ENCODE results near the gene XRRA1.
A peak's percentile ranks its signal among the peaks of the same experiment; 100 is the strongest.
"Not testable (repeated sequence)": the region's sequence is repeated elsewhere in the genome, so short reads cannot be mapped to it uniquely, and the experiment has no call there.

Gene XRRA1, protein sequence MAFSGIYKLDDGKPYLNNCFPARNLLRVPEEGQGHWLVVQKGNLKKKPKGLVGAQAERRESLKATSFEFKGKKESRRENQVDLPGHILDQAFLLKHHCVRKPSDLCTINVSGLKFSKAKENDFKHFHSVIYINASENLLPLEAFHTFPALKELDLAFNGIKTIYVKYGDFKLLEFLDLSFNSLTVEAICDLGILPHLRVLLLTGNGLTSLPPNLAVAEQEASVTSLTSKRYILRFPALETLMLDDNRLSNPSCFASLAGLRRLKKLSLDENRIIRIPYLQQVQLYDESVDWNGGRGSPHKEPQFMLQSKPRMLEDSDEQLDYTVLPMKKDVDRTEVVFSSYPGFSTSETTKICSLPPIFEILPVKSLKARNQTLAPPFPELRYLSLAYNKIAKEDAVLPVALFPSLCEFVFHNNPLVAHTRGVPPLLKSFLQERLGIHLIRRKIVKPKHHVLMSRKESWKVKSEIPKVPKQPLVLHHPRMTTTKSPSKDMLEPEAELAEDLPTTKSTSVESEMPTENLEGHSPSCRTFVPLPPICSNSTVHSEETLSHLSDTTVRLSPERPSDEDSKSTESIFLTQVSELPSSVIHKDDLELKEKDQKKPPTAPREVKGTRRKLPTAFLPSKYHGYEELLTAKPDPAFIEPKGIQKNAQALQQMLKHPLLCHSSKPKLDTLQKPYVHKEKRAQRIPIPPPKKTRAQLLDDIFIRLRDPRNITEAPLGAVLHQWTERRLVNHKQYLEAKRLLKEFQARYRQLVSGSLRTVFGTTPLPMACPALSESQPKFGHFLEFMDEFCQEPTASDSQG

DNA sequence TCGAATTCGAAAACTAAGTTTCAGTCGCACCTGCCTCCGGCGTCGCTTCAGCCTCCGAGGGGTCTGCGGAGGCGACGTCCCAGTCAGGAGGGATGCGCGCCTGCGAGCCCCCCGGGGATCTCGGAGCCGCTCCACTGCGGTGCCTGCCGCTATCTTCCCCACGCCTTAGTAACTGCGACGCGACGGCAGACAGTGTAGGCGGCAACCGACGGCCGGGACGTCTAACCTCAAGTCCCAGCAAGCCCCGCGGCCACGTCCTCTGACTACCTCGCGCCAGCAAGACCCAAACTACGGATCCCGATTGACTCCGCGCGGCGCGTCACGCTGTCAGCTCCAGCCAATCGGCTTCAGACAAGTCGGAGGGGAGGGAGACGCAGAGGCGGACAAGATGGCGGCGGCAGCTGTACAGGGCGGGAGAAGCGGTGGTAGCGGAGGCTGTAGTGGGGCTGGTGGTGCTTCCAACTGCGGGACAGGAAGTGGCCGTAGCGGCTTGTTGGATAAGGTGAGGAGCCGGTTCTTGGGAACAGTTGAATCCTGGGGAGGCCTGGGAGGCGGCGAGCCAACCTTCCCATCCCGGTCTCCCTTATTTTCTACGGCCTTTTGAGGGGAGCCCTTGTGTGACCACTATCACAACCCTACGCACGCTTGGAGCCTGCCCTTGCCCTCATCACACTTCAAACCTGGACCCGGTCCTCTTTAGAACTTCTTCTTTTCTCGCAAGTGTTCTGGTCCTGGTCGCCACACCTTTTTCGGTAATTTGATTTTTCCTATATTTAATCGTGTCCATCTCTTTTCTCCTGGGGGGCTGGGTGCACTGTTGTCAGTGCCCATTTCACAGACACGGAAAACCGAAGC, at the start of gene XRRA1, which contains the start of gene SPCS2:
TSS of gene XRRA1 (minus strand) at position 194 of the 855 bp plus-strand sequence. CDS start 8,213 bp downstream, outside the sequence.
TSS of gene SPCS2 (plus strand) at position 369 of the 855 bp plus-strand sequence. CDS start at position 389, 20 bp downstream.
- H3K27me3 ChIP-seq = no peaks in the 10 kb centered on the region
- H3K27ac ChIP-seq = peak within 1 kb of the TSS; percentile 83
- H3K4me1 ChIP-seq (ENCODE audit: control insufficient read depth in 1 of 2, insufficient read depth in 1 of 2, low read depth in 1 of 2, low read length in 1 of 2) = peaks cover 22 to 26% of the 10 kb centered on the region in 2 experiments
- H3K9me3 ChIP-seq = no peaks in the 10 kb centered on the region
- peaks cover 7% of the 10 kb centered on the region for H3K36me3 ChIP-seq
- H3K4me3 ChIP-seq (ENCODE audit: low read depth in 1 of 2, low read length in 1 of 2) = peak within 1 kb of the TSS; percentile 81 to 91
- TF ChIP-seq, protein P1, sequence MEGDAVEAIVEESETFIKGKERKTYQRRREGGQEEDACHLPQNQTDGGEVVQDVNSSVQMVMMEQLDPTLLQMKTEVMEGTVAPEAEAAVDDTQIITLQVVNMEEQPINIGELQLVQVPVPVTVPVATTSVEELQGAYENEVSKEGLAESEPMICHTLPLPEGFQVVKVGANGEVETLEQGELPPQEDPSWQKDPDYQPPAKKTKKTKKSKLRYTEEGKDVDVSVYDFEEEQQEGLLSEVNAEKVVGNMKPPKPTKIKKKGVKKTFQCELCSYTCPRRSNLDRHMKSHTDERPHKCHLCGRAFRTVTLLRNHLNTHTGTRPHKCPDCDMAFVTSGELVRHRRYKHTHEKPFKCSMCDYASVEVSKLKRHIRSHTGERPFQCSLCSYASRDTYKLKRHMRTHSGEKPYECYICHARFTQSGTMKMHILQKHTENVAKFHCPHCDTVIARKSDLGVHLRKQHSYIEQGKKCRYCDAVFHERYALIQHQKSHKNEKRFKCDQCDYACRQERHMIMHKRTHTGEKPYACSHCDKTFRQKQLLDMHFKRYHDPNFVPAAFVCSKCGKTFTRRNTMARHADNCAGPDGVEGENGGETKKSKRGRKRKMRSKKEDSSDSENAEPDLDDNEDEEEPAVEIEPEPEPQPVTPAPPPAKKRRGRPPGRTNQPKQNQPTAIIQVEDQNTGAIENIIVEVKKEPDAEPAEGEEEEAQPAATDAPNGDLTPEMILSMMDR (IDR thresholded peaks at IDR 0.05) = peak; percentile 34

DNA sequence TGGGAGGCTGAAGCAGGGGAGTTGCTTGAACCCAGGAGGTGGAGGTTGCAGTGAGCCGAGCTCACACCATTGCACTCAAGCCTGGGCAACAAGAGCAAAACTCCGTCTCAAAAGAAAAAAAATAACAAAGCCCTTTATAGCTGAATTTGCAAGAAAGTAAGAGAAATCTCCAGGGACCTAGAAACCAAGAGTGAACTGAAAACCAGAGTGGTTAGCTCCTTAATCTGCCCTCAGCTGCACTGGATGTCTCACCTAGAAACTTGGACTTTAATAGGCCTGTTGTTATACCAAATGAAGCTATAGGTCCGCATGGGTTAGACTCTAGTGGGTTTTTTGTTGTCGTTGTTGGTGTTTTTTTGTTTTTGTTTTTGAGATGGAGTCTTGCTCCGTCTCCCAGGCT, 44.0 kb upstream of the XRRA1 start:
- TF ChIP-seq, protein P1 (IDR thresholded peaks at IDR 0.05) = no peak
- H3K36me3 ChIP-seq = peaks cover 23% of the 10 kb centered on the region
- H3K27me3 ChIP-seq = no peaks in the 10 kb centered on the region

DNA sequence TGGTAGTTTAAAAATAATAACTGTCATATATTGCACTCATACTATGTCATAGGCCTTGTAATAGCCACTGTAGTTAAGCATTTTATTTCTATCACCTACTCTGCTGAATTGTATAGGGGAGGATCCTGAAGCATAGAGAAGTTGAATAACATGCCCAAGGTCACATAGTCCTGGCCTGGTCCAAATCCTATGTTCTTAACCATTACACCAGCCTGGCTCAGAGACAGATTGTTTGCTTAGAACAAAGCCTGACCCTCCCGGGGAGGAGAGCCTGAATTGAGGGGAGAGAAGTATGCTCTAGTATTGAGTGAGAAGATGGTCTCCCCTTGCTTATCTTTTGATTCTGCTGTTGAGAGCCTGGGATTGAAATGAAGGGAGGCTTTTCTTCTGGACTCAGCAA, 42.0 kb upstream of the XRRA1 start:
- Histone ChIP-seq H3K27me3 (no peaks in the 10 kb centered on the region), H3K36me3 (peaks cover 16% of the 10 kb centered on the region), H3K4me1 (ENCODE audit: control insufficient read depth in 1 of 2, insufficient read depth in 1 of 2, low read depth in 1 of 2, low read length in 1 of 2) (peaks cover 18 to 24% of the 10 kb centered on the region in 2 experiments), H3K27ac (no peak overlapping the region), H3K4me3 (ENCODE audit: low read depth in 1 of 2, low read length in 1 of 2) (no peak overlapping the region), H3K9me3 (no peaks in the 10 kb centered on the region)
- TF ChIP-seq, protein P1 (IDR thresholded peaks at IDR 0.05) = no peak

More for the DNA sequence above, 44.0 kb upstream of the XRRA1 start:
- H3K4me1 ChIP-seq (ENCODE audit: control insufficient read depth in 1 of 2, insufficient read depth in 1 of 2, low read depth in 1 of 2, low read length in 1 of 2) = peaks cover 18 to 24% of the 10 kb centered on the region in 2 experiments
- H3K9me3 ChIP-seq = no peaks in the 10 kb centered on the region
- H3K4me3 ChIP-seq (ENCODE audit: low read depth in 1 of 2, low read length in 1 of 2) = no peak overlapping the region
- H3K27ac ChIP-seq = no peak overlapping the region

DNA sequence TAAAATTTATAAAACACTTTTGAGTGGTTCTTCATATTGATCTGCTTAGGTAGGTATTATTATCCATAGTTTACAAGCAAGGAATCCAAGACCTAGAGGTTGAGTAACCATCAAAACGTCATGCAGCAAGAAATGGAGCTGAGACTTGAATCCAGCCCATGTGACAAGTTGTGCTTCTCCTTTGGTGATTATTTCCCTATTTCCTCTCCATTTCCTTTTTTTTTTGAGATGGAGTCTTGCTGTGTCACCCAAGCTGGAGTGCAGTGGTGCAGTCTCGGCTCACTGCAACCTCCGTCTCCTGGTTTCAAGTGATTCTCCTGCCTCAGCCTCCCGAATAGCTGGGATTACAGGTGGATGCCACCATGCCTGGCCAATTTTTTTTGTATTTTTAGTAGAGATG, 41.3 kb upstream of the XRRA1 start:
- H3K4me3 ChIP-seq (ENCODE audit: low read depth in 1 of 2, low read length in 1 of 2); H3K9me3 ChIP-seq; H3K27me3 ChIP-seq: not testable (repeated sequence)
- peaks cover 18 to 24% of the 10 kb centered on the region in 2 experiments for H3K4me1 ChIP-seq (ENCODE audit: control insufficient read depth in 1 of 2, insufficient read depth in 1 of 2, low read depth in 1 of 2, low read length in 1 of 2)
- H3K36me3 ChIP-seq = peaks cover 12% of the 10 kb centered on the region
- H3K27ac ChIP-seq = peak overlapping the region; percentile 83

DNA sequence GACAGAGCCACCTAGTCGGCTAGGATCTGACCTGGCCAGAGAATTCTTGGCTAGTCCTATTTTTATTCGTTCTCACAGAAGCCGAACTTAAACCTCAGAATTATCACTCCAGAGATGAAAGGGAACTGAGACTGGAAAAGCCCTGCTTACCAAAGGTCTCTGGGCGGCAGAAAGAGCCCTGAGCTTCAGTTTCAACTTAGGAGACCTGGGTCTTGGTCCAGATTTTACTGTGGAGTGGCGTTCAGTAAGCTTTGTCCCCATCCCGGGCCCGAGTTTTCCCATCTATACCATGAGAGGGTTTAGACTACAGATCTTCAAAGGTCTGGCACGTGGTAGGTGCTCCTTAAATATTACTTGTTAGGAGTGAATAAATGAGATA, 40.4 kb upstream of the XRRA1 start:
- peaks cover 3% of the 10 kb centered on the region for H3K36me3 ChIP-seq
- TF ChIP-seq, protein P1 (IDR thresholded peaks at IDR 0.05) = no peak
- H3K4me1 ChIP-seq (ENCODE audit: control insufficient read depth in 1 of 2, insufficient read depth in 1 of 2, low read depth in 1 of 2, low read length in 1 of 2) = peaks cover 18 to 24% of the 10 kb centered on the region in 2 experiments
- no peaks in the 10 kb centered on the region for H3K9me3 ChIP-seq
- H3K4me3 ChIP-seq (ENCODE audit: low read depth in 1 of 2, low read length in 1 of 2) = peak overlapping the region; percentile 72 to 76
- H3K27me3 ChIP-seq = no peaks in the 10 kb centered on the region
- H3K27ac ChIP-seq = peak overlapping the region; percentile 83
